GM23338 (cell line): ENCODE measurements around the gene USP28. TPM values are rescaled to one million over a fixed set of nuclear protein-coding genes. Genes with fewer than 3 reads are reported as not detected.

Experiments used
- ATAC-seq: fragments of 200-7000 bp; cut with Tn5 transposase; 3 replicates; pipeline ENCODE4 v1.9.1; 2020
- DNase-seq: peaks from one replicate; pipeline ENCODE4 v3.0.0-alpha.2; 2015; ENCODE audit warnings: low spot score
- H2AFZ ChIP-seq: fragments of 200-600 bp; sonication (generic); 2 replicates; pipeline ENCODE4 v1.8.0; 2016; ENCODE audit warnings: antibody characterized with exemption, mild to moderate bottlenecking, moderate library complexity
- H3F3A ChIP-seq: fragments of 200-600 bp; sonication (generic); replicated peaks from 2 replicates; pipeline ENCODE4 v1.8.0; 2017; ENCODE audit warnings: antibody characterized with exemption, mixed run types, low read depth
- H3K27ac ChIP-seq: fragments of 200-600 bp; sonication (generic); 2 replicates; pipeline ENCODE4 v1.6.1; 2016; ENCODE audit warnings: low read depth
- H3K27me3 ChIP-seq: fragments of 200-600 bp; sonication (generic); 2 replicates; pipeline ENCODE4 v1.8.0; 2016; ENCODE audit warnings: mild to moderate bottlenecking, mixed run types, moderate library complexity; ENCODE audit not compliant: insufficient read depth
- H3K36me3 ChIP-seq: fragments of 200-600 bp; sonication (generic); 2 replicates; pipeline ENCODE4 v1.8.0; 2016; ENCODE audit warnings: mild to moderate bottlenecking; ENCODE audit not compliant: insufficient read depth
- H3K4me1 ChIP-seq: fragments of 200-600 bp; sonication (generic); 2 replicates; pipeline ENCODE4 v1.8.0; 2016; ENCODE audit warnings: mild to moderate bottlenecking, moderate library complexity; ENCODE audit not compliant: insufficient read depth
- H3K4me2 ChIP-seq: fragments of 200-600 bp; sonication (generic); 2 replicates; pipeline ENCODE4 v1.7.1; 2017; ENCODE audit warnings: mixed run types
- H3K4me3 ChIP-seq: fragments of 200-600 bp; sonication (generic); 2 replicates; pipeline ENCODE4 v1.6.1; 2016; ENCODE audit warnings: mixed run types
- H3K79me2 ChIP-seq: fragments of 200-600 bp; sonication (generic); replicated peaks from 2 replicates; pipeline ENCODE4 v1.8.0; 2017; ENCODE audit warnings: mild to moderate bottlenecking; ENCODE audit not compliant: insufficient read depth
- H3K9me2 ChIP-seq: fragments of 200-600 bp; sonication (generic); 2 replicates; pipeline ENCODE4 v1.8.0; 2017; ENCODE audit not compliant: insufficient read depth
- H4K20me1 ChIP-seq: fragments of 200-600 bp; sonication (generic); replicated peaks from 2 replicates; pipeline ENCODE4 v1.8.0; 2017; ENCODE audit warnings: mild to moderate bottlenecking; ENCODE audit not compliant: insufficient read depth
- H3K27ac Mint-ChIP-seq: 2 replicates; pipeline ENCODE4 v1.8.0; 2020; ENCODE audit warnings: inconsistent platforms, mild to moderate bottlenecking, moderate library complexity, mixed read lengths
- H3K27me3 Mint-ChIP-seq: 3 replicates; pipeline ENCODE4 v1.8.0; 2022; ENCODE audit warnings: low read depth, mild to moderate bottlenecking, moderate library complexity, mixed read lengths, inconsistent platforms; ENCODE audit not compliant: insufficient read depth, poor library complexity
- H3K36me3 Mint-ChIP-seq: 3 replicates; pipeline ENCODE4 v1.8.0; 2021; ENCODE audit warnings: low read depth, mild to moderate bottlenecking, inconsistent platforms, moderate library complexity, mixed read lengths
- H3K4me1 Mint-ChIP-seq: 3 replicates; pipeline ENCODE4 v1.8.0; 2020; ENCODE audit warnings: mild to moderate bottlenecking, inconsistent platforms, mixed read lengths
- H3K4me3 Mint-ChIP-seq: 3 replicates; pipeline ENCODE4 v1.8.0; 2021; ENCODE audit warnings: moderate library complexity, mild to moderate bottlenecking, inconsistent platforms, mixed read lengths
- H3K9me3 Mint-ChIP-seq: 3 replicates; pipeline ENCODE4 v1.8.0; 2020; ENCODE audit warnings: moderate library complexity, mild to moderate bottlenecking, inconsistent platforms, mixed read lengths
- ETS1 ChIP-seq: IDR thresholded peaks from 2 replicates; pipeline ENCODE4 v1.6.1; 2016; ENCODE audit warnings: antibody characterized with exemption
- EZH2 ChIP-seq: fragments of 200-600 bp; sonication (generic); IDR thresholded peaks from one replicate; pipeline ENCODE4 v1.8.0; 2017; ENCODE audit warnings: antibody characterized with exemption, mild to moderate bottlenecking, low read depth; ENCODE audit not compliant: unreplicated experiment
- EZH2phosphoT487 ChIP-seq: fragments of 200-600 bp; sonication (generic); IDR thresholded peaks from one replicate; pipeline ENCODE4 v1.8.1; 2018; ENCODE audit warnings: antibody characterized with exemption; ENCODE audit not compliant: unreplicated experiment
- NANOG ChIP-seq: IDR thresholded peaks from 2 replicates; pipeline ENCODE4 v1.6.1; 2016; ENCODE audit warnings: antibody characterized with exemption, borderline replicate concordance
- STAT1 ChIP-seq: IDR thresholded peaks from one replicate; pipeline ENCODE4 v1.6.1; 2016; ENCODE audit warnings: antibody characterized with exemption; ENCODE audit not compliant: unreplicated experiment
- polyA plus RNA-seq: library from polyadenylated mRNA; unstranded; fragments of >200 nt; fragmentation: Nextera tagmentation; extraction: Ambion mirVana; gene quantifications from 2 replicates; pipeline ENCODE4 v1.2.1, GENCODE V29; 2016
- total RNA-seq: library from RNA; depleted of rRNA; stranded (reverse); fragments of >200 nt; shearing (Covaris generic); gene quantifications from 2 replicates; pipeline ENCODE4 v1.2.3, GENCODE V29; 2014
- TF ChIP-seq, protein P1 (sequence below): fragments of 250-450 bp; sonication (Bioruptor Pico); IDR thresholded peaks from 2 replicates; pipeline ENCODE4 v1.5.0; 2020; ENCODE audit warnings: mild to moderate bottlenecking, moderate library complexity
- TF ChIP-seq, protein P2 (sequence below): IDR thresholded peaks from one replicate; pipeline ENCODE4 v1.6.1; 2018; ENCODE audit warnings: antibody characterized with exemption; ENCODE audit not compliant: unreplicated experiment

The USP28 gene
- total and polyA plus RNA-seq, 2 experiments from 2014 or later: 73.9 to 171 TPM

- TF ChIP-seq, protein P1, sequence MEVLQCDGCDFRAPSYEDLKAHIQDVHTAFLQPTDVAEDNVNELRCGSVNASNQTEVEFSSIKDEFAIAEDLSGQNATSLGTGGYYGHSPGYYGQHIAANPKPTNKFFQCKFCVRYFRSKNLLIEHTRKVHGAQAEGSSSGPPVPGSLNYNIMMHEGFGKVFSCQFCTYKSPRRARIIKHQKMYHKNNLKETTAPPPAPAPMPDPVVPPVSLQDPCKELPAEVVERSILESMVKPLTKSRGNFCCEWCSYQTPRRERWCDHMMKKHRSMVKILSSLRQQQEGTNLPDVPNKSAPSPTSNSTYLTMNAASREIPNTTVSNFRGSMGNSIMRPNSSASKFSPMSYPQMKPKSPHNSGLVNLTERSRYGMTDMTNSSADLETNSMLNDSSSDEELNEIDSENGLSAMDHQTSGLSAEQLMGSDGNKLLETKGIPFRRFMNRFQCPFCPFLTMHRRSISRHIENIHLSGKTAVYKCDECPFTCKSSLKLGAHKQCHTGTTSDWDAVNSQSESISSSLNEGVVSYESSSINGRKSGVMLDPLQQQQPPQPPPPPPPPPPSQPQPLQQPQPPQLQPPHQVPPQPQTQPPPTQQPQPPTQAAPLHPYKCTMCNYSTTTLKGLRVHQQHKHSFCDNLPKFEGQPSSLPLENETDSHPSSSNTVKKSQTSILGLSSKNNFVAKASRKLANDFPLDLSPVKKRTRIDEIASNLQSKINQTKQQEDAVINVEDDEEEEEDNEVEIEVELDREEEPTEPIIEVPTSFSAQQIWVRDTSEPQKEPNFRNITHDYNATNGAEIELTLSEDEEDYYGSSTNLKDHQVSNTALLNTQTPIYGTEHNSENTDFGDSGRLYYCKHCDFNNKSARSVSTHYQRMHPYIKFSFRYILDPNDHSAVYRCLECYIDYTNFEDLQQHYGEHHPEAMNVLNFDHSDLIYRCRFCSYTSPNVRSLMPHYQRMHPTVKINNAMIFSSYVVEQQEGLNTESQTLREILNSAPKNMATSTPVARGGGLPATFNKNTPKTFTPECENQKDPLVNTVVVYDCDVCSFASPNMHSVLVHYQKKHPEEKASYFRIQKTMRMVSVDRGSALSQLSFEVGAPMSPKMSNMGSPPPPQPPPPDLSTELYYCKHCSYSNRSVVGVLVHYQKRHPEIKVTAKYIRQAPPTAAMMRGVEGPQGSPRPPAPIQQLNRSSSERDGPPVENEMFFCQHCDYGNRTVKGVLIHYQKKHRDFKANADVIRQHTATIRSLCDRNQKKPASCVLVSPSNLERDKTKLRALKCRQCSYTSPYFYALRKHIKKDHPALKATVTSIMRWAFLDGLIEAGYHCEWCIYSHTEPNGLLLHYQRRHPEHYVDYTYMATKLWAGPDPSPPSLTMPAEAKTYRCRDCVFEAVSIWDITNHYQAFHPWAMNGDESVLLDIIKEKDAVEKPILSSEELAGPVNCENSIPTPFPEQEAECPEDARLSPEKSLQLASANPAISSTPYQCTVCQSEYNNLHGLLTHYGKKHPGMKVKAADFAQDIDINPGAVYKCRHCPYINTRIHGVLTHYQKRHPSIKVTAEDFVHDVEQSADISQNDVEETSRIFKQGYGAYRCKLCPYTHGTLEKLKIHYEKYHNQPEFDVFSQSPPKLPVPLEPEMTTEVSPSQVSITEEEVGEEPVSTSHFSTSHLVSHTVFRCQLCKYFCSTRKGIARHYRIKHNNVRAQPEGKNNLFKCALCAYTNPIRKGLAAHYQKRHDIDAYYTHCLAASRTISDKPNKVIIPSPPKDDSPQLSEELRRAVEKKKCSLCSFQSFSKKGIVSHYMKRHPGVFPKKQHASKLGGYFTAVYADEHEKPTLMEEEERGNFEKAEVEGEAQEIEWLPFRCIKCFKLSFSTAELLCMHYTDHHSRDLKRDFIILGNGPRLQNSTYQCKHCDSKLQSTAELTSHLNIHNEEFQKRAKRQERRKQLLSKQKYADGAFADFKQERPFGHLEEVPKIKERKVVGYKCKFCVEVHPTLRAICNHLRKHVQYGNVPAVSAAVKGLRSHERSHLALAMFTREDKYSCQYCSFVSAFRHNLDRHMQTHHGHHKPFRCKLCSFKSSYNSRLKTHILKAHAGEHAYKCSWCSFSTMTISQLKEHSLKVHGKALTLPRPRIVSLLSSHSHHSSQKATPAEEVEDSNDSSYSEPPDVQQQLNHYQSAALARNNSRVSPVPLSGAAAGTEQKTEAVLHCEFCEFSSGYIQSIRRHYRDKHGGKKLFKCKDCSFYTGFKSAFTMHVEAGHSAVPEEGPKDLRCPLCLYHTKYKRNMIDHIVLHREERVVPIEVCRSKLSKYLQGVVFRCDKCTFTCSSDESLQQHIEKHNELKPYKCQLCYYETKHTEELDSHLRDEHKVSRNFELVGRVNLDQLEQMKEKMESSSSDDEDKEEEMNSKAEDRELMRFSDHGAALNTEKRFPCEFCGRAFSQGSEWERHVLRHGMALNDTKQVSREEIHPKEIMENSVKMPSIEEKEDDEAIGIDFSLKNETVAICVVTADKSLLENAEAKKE (CRISPR knock-in tag): no peak
Observed at GRCh38 chr11:113778111-113778910, 97.1 kb downstream of the USP28 start (continued).

- no peak overlapping the region for H3K27ac Mint-ChIP-seq
- Histone ChIP-seq H2AFZ (no peak overlapping the region), H3K27ac (no peak overlapping the region)
- TF ChIP-seq STAT1 (no peak), EZH2phosphoT487 (no peak), NANOG (no peak), EZH2 (no peak), ETS1 (no peak)
- TF ChIP-seq, protein P2, sequence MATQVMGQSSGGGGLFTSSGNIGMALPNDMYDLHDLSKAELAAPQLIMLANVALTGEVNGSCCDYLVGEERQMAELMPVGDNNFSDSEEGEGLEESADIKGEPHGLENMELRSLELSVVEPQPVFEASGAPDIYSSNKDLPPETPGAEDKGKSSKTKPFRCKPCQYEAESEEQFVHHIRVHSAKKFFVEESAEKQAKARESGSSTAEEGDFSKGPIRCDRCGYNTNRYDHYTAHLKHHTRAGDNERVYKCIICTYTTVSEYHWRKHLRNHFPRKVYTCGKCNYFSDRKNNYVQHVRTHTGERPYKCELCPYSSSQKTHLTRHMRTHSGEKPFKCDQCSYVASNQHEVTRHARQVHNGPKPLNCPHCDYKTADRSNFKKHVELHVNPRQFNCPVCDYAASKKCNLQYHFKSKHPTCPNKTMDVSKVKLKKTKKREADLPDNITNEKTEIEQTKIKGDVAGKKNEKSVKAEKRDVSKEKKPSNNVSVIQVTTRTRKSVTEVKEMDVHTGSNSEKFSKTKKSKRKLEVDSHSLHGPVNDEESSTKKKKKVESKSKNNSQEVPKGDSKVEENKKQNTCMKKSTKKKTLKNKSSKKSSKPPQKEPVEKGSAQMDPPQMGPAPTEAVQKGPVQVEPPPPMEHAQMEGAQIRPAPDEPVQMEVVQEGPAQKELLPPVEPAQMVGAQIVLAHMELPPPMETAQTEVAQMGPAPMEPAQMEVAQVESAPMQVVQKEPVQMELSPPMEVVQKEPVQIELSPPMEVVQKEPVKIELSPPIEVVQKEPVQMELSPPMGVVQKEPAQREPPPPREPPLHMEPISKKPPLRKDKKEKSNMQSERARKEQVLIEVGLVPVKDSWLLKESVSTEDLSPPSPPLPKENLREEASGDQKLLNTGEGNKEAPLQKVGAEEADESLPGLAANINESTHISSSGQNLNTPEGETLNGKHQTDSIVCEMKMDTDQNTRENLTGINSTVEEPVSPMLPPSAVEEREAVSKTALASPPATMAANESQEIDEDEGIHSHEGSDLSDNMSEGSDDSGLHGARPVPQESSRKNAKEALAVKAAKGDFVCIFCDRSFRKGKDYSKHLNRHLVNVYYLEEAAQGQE: no peak
Observed at GRCh38 chr11:113774174-113774503, 101.2 kb downstream of the USP28 start.

More at GRCh38 chr11:113774174-113774503, 101.2 kb downstream of the USP28 start:
- Histone ChIP-seq H4K20me1 (no peaks in the 10 kb centered on the region), H3K9me2 (no peaks in the 10 kb centered on the region), H3K4me1 (no peaks in the 10 kb centered on the region), H3K4me3 (peak overlapping the region; percentile 76), H3K4me2 (no peak overlapping the region), H3F3A (no peaks in the 10 kb centered on the region), H3K79me2 (peaks cover 19% of the 10 kb centered on the region), H3K27me3 (no peaks in the 10 kb centered on the region), H3K36me3 (no peaks in the 10 kb centered on the region; the same call in 1 of the 2 replicates)
- DNase-seq (no peak), ATAC-seq (no peak)
- peaks cover 3% of the 10 kb centered on the region for H3K27me3 Mint-ChIP-seq
- peaks cover 6% of the 10 kb centered on the region; the same call in 1 of the 3 replicates for H3K36me3 Mint-ChIP-seq
- H3K4me3 Mint-ChIP-seq: peak overlapping the region; percentile 96
- H3K9me3 Mint-ChIP-seq: no peaks in the 10 kb centered on the region
- H3K4me1 Mint-ChIP-seq: peaks cover 2% of the 10 kb centered on the region; the same call in 1 of the 3 replicates
